ENCODE data around the gene MIF4GD. TPM values are rescaled to one million over a fixed set of nuclear protein-coding genes. Genes with fewer than 3 reads are reported as not detected.

MIF4GD gene
- total RNA-seq, 1 experiment from 2014 or later, result 8.5 TPM

GRCh38 chr17:75271955-75272847, 1.2 kb upstream of the MIF4GD start:
- Histone ChIP-seq H3K9me3 (replicated peaks) (peaks cover 7% of the 10 kb centered on the region), H3K27me3 (replicated peaks) (no peaks in the 10 kb centered on the region), H3K27ac (peak overlapping the region; percentile 59; the same call in 1 of the 2 replicates), H3K36me3 (peaks cover 30% of the 10 kb centered on the region), H3K4me3 (peak overlapping the region; percentile 94), H3K4me1 (replicated peaks) (peaks cover 20% of the 10 kb centered on the region)
- DNase-seq (ENCODE audit: low read depth in 1 of 2, low spot score in 2 of 2), result no peak

- H3K27ac ChIP-seq, result peak overlapping the region; percentile 59
- H3K4me1 ChIP-seq (replicated peaks), result peaks cover 20% of the 10 kb centered on the region
- H3K9me3 ChIP-seq (replicated peaks), result peaks cover 7% of the 10 kb centered on the region
- H3K36me3 ChIP-seq, result peaks cover 38% of the 10 kb centered on the region
- H3K4me3 ChIP-seq, result peak overlapping the region; percentile 94
- DNase-seq (ENCODE audit: low read depth in 1 of 2, low spot score in 2 of 2), result peak; percentile 78 to 87
- no peaks in the 10 kb centered on the region for H3K27me3 ChIP-seq (replicated peaks)
Observed at GRCh38 chr17:75271233-75271954, 363 bp upstream of the MIF4GD start.

GRCh38 chr17:75270218-75270965, 639 bp downstream of the MIF4GD start:
- Histone ChIP-seq H3K4me1 (replicated peaks) (peaks cover 20% of the 10 kb centered on the region), H3K4me3 (peak overlapping the region; percentile 94), H3K36me3 (peaks cover 48% of the 10 kb centered on the region), H3K27ac (peak overlapping the region; percentile 10), H3K9me3 (replicated peaks) (peaks cover 7% of the 10 kb centered on the region), H3K27me3 (replicated peaks) (no peaks in the 10 kb centered on the region)
- DNase-seq (ENCODE audit: low read depth in 1 of 2, low spot score in 2 of 2), result peak; percentile 78 to 86

- peaks cover 7% of the 10 kb centered on the region for H3K9me3 ChIP-seq (replicated peaks)
- no peak for DNase-seq (ENCODE audit: low read depth in 1 of 2, low spot score in 2 of 2)
- H3K36me3 ChIP-seq, result peaks cover 54% of the 10 kb centered on the region
- H3K27me3 ChIP-seq (replicated peaks), result no peaks in the 10 kb centered on the region
- H3K27ac ChIP-seq, result no peak overlapping the region
- H3K4me3 ChIP-seq, result peak overlapping the region; percentile 94
- H3K4me1 ChIP-seq (replicated peaks), result peaks cover 20% of the 10 kb centered on the region
Observed at GRCh38 chr17:75269844-75270217, 1.2 kb downstream of the MIF4GD start.

GRCh38 chr17:75267411-75268232, 3.4 kb downstream of the MIF4GD start:
- peaks cover 64% of the 10 kb centered on the region for H3K36me3 ChIP-seq
- peaks cover 22% of the 10 kb centered on the region for H3K4me1 ChIP-seq (replicated peaks)
- no peak overlapping the region for H3K27ac ChIP-seq
- no peak for DNase-seq (ENCODE audit: low read depth in 1 of 2, low spot score in 2 of 2)
- H3K4me3 ChIP-seq, result no peak overlapping the region
- H3K27me3 ChIP-seq (replicated peaks), result no peaks in the 10 kb centered on the region
- peaks cover 7% of the 10 kb centered on the region for H3K9me3 ChIP-seq (replicated peaks)

GRCh38 chr17:75267153-75267410, 3.9 kb downstream of the MIF4GD start:
- no peak overlapping the region for H3K4me3 ChIP-seq
- H3K4me1 ChIP-seq (replicated peaks), result peaks cover 24% of the 10 kb centered on the region
- H3K9me3 ChIP-seq (replicated peaks), result peaks cover 7% of the 10 kb centered on the region
- DNase-seq (ENCODE audit: low read depth in 1 of 2, low spot score in 2 of 2), result no peak
- H3K27ac ChIP-seq, result no peak overlapping the region
- H3K36me3 ChIP-seq, result peaks cover 63% of the 10 kb centered on the region
- H3K27me3 ChIP-seq (replicated peaks), result no peaks in the 10 kb centered on the region

- Histone ChIP-seq H3K4me3 (no peak overlapping the region), H3K36me3 (peaks cover 63% of the 10 kb centered on the region), H3K9me3 (replicated peaks) (peaks cover 7% of the 10 kb centered on the region), H3K27ac (no peak overlapping the region), H3K27me3 (replicated peaks) (no peaks in the 10 kb centered on the region), H3K4me1 (replicated peaks) (peaks cover 18% of the 10 kb centered on the region)
- no peak for DNase-seq (ENCODE audit: low read depth in 1 of 2, low spot score in 2 of 2)
Observed at GRCh38 chr17:75266316-75267152, 4.5 kb downstream of the MIF4GD start.

GRCh38 chr17:75265614-75266315, 5.3 kb downstream of the MIF4GD start:
- Histone ChIP-seq H3K4me3 (no peak overlapping the region), H3K27me3 (replicated peaks) (no peaks in the 10 kb centered on the region), H3K36me3 (peaks cover 63% of the 10 kb centered on the region), H3K9me3 (replicated peaks) (peaks cover 2% of the 10 kb centered on the region; the same call in 1 of the 2 replicates), H3K4me1 (replicated peaks) (peaks cover 14% of the 10 kb centered on the region), H3K27ac (no peak overlapping the region)
- no peak for DNase-seq (ENCODE audit: low read depth in 1 of 2, low spot score in 2 of 2)

GRCh38 chr17:75263055-75263454, 8.0 kb downstream of the MIF4GD start:
- H3K27ac ChIP-seq, result no peak overlapping the region
- no peaks in the 10 kb centered on the region for H3K27me3 ChIP-seq (replicated peaks)
- H3K4me1 ChIP-seq (replicated peaks), result peaks cover 17% of the 10 kb centered on the region
- H3K4me3 ChIP-seq, result no peak overlapping the region
- H3K9me3 ChIP-seq (replicated peaks), result no peaks in the 10 kb centered on the region
- H3K36me3 ChIP-seq, result peaks cover 69% of the 10 kb centered on the region
- no peak for DNase-seq (ENCODE audit: low read depth in 1 of 2, low spot score in 2 of 2)

- Histone ChIP-seq H3K4me1 (replicated peaks) (peaks cover 17% of the 10 kb centered on the region), H3K36me3 (peaks cover 65% of the 10 kb centered on the region), H3K27me3 (replicated peaks) (no peaks in the 10 kb centered on the region), H3K9me3 (replicated peaks) (no peaks in the 10 kb centered on the region), H3K27ac (peak overlapping the region; percentile 98), H3K4me3 (peak overlapping the region; percentile 85)
- DNase-seq (ENCODE audit: low read depth in 1 of 2, low spot score in 2 of 2), result no peak
Observed at GRCh38 chr17:75262112-75262606, 8.9 kb downstream of the MIF4GD start.

- peaks cover 58% of the 10 kb centered on the region for H3K36me3 ChIP-seq
- peak; percentile 98 to 100 for DNase-seq (ENCODE audit: low read depth in 1 of 2, low spot score in 2 of 2)
- no peaks in the 10 kb centered on the region for H3K9me3 ChIP-seq (replicated peaks)
- H3K4me3 ChIP-seq, result peak within 1 kb of the TSS; percentile 85
- H3K27me3 ChIP-seq (replicated peaks), result no peaks in the 10 kb centered on the region
- peak within 1 kb of the TSS; percentile 98 for H3K27ac ChIP-seq
- peaks cover 17% of the 10 kb centered on the region for H3K4me1 ChIP-seq (replicated peaks)
Observed at GRCh38 chr17:75261336-75262111, 9.5 kb downstream of the MIF4GD start, which contains the start of the genes GGA3 and MRPS7. Gene GGA3 (minus strand): TSS chr17:75261606. CDS start chr17:75261587, 19 bp downstream. Gene MRPS7 (plus strand): TSS chr17:75261879. CDS start chr17:75261901, 22 bp downstream.
